ENCODE data around the gene CEMIP. TPM values are rescaled to one million over a fixed set of nuclear protein-coding genes. Genes with fewer than 3 reads are reported as not detected.

Gene CEMIP
- total and polyA plus RNA-seq, 2 experiments from 2014 or later, result 0.27 to 2.1 TPM

DNA sequence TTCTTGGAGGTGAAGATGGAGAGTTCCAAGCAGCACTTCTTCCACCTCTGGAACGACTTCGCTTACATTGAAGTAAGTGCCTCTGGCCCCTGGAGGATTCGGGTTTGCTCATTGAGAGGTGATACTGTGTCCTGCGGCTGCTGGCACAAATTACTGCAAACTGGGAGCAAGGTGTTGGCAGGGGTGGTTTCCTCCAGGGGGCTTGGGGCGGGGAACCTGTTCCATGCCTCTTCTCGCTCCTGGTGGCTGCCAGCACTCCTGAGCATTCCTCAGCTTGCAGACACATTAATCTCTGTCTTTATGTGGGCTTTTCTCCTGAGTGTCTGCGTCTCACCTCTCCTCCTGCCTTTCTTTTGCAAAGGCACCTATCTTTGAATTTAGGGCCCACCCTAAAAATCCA, 163.1 kb downstream of the CEMIP start:
- H3K9me3 Mint-ChIP-seq, result no peaks in the 10 kb centered on the region
- Histone ChIP-seq H3K4me2 (no peak overlapping the region), H3K27me3 (ENCODE audit: insufficient read depth) (no peaks in the 10 kb centered on the region), H3K9me2 (ENCODE audit: insufficient read depth) (no peaks in the 10 kb centered on the region), H3F3A (replicated peaks; ENCODE audit: low read depth) (no peaks in the 10 kb centered on the region), H3K4me3 (no peak overlapping the region), H3K79me2 (replicated peaks; ENCODE audit: insufficient read depth) (no peaks in the 10 kb centered on the region), H3K36me3 (ENCODE audit: insufficient read depth) (no peaks in the 10 kb centered on the region; the same call in 1 of the 2 replicates), H3K27ac (ENCODE audit: low read depth) (no peak overlapping the region), H4K20me1 (replicated peaks; ENCODE audit: insufficient read depth) (no peaks in the 10 kb centered on the region; the same call in 1 of the 2 replicates), H2AFZ (no peak overlapping the region), H3K4me1 (ENCODE audit: insufficient read depth) (no peaks in the 10 kb centered on the region)
- H3K4me1 Mint-ChIP-seq, result 0 out of 3 replicates have a peak, but pooled peaks cover 1% of the 10 kb centered on the region
- ATAC-seq (no peak), DNase-seq (ENCODE audit: low spot score) (no peak)
- H3K27me3 Mint-ChIP-seq (ENCODE audit: insufficient read depth, low read depth, poor library complexity), result peaks cover 8% of the 10 kb centered on the region
- peaks cover 8% of the 10 kb centered on the region for H3K36me3 Mint-ChIP-seq (ENCODE audit: low read depth)
- H3K27ac Mint-ChIP-seq, result no peak overlapping the region
- TF ChIP-seq NANOG (IDR thresholded peaks at IDR 0.05; ENCODE audit: borderline replicate concordance), result no peak
- TF ChIP-seq, protein P1, sequence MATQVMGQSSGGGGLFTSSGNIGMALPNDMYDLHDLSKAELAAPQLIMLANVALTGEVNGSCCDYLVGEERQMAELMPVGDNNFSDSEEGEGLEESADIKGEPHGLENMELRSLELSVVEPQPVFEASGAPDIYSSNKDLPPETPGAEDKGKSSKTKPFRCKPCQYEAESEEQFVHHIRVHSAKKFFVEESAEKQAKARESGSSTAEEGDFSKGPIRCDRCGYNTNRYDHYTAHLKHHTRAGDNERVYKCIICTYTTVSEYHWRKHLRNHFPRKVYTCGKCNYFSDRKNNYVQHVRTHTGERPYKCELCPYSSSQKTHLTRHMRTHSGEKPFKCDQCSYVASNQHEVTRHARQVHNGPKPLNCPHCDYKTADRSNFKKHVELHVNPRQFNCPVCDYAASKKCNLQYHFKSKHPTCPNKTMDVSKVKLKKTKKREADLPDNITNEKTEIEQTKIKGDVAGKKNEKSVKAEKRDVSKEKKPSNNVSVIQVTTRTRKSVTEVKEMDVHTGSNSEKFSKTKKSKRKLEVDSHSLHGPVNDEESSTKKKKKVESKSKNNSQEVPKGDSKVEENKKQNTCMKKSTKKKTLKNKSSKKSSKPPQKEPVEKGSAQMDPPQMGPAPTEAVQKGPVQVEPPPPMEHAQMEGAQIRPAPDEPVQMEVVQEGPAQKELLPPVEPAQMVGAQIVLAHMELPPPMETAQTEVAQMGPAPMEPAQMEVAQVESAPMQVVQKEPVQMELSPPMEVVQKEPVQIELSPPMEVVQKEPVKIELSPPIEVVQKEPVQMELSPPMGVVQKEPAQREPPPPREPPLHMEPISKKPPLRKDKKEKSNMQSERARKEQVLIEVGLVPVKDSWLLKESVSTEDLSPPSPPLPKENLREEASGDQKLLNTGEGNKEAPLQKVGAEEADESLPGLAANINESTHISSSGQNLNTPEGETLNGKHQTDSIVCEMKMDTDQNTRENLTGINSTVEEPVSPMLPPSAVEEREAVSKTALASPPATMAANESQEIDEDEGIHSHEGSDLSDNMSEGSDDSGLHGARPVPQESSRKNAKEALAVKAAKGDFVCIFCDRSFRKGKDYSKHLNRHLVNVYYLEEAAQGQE (IDR thresholded peaks at IDR 0.05; ENCODE audit: unreplicated experiment), result no peak
- TF ChIP-seq STAT1 (IDR thresholded peaks at IDR 0.05; ENCODE audit: unreplicated experiment), result no peak
- TF ChIP-seq POLR2AphosphoS5 (IDR thresholded peaks at IDR 0.05; ENCODE audit: low read depth), result no peak
- TF ChIP-seq ZNF114 (CRISPR knock-in tag; IDR thresholded peaks at IDR 0.05), result no peak
- TF ChIP-seq, protein P2, sequence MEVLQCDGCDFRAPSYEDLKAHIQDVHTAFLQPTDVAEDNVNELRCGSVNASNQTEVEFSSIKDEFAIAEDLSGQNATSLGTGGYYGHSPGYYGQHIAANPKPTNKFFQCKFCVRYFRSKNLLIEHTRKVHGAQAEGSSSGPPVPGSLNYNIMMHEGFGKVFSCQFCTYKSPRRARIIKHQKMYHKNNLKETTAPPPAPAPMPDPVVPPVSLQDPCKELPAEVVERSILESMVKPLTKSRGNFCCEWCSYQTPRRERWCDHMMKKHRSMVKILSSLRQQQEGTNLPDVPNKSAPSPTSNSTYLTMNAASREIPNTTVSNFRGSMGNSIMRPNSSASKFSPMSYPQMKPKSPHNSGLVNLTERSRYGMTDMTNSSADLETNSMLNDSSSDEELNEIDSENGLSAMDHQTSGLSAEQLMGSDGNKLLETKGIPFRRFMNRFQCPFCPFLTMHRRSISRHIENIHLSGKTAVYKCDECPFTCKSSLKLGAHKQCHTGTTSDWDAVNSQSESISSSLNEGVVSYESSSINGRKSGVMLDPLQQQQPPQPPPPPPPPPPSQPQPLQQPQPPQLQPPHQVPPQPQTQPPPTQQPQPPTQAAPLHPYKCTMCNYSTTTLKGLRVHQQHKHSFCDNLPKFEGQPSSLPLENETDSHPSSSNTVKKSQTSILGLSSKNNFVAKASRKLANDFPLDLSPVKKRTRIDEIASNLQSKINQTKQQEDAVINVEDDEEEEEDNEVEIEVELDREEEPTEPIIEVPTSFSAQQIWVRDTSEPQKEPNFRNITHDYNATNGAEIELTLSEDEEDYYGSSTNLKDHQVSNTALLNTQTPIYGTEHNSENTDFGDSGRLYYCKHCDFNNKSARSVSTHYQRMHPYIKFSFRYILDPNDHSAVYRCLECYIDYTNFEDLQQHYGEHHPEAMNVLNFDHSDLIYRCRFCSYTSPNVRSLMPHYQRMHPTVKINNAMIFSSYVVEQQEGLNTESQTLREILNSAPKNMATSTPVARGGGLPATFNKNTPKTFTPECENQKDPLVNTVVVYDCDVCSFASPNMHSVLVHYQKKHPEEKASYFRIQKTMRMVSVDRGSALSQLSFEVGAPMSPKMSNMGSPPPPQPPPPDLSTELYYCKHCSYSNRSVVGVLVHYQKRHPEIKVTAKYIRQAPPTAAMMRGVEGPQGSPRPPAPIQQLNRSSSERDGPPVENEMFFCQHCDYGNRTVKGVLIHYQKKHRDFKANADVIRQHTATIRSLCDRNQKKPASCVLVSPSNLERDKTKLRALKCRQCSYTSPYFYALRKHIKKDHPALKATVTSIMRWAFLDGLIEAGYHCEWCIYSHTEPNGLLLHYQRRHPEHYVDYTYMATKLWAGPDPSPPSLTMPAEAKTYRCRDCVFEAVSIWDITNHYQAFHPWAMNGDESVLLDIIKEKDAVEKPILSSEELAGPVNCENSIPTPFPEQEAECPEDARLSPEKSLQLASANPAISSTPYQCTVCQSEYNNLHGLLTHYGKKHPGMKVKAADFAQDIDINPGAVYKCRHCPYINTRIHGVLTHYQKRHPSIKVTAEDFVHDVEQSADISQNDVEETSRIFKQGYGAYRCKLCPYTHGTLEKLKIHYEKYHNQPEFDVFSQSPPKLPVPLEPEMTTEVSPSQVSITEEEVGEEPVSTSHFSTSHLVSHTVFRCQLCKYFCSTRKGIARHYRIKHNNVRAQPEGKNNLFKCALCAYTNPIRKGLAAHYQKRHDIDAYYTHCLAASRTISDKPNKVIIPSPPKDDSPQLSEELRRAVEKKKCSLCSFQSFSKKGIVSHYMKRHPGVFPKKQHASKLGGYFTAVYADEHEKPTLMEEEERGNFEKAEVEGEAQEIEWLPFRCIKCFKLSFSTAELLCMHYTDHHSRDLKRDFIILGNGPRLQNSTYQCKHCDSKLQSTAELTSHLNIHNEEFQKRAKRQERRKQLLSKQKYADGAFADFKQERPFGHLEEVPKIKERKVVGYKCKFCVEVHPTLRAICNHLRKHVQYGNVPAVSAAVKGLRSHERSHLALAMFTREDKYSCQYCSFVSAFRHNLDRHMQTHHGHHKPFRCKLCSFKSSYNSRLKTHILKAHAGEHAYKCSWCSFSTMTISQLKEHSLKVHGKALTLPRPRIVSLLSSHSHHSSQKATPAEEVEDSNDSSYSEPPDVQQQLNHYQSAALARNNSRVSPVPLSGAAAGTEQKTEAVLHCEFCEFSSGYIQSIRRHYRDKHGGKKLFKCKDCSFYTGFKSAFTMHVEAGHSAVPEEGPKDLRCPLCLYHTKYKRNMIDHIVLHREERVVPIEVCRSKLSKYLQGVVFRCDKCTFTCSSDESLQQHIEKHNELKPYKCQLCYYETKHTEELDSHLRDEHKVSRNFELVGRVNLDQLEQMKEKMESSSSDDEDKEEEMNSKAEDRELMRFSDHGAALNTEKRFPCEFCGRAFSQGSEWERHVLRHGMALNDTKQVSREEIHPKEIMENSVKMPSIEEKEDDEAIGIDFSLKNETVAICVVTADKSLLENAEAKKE (CRISPR knock-in tag; IDR thresholded peaks at IDR 0.05), result no peak
- TF ChIP-seq, protein P3, sequence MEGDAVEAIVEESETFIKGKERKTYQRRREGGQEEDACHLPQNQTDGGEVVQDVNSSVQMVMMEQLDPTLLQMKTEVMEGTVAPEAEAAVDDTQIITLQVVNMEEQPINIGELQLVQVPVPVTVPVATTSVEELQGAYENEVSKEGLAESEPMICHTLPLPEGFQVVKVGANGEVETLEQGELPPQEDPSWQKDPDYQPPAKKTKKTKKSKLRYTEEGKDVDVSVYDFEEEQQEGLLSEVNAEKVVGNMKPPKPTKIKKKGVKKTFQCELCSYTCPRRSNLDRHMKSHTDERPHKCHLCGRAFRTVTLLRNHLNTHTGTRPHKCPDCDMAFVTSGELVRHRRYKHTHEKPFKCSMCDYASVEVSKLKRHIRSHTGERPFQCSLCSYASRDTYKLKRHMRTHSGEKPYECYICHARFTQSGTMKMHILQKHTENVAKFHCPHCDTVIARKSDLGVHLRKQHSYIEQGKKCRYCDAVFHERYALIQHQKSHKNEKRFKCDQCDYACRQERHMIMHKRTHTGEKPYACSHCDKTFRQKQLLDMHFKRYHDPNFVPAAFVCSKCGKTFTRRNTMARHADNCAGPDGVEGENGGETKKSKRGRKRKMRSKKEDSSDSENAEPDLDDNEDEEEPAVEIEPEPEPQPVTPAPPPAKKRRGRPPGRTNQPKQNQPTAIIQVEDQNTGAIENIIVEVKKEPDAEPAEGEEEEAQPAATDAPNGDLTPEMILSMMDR (conservative IDR thresholded peaks at IDR 0.05; ENCODE audit: low read depth in 2 of 2), result no peak
- TF ChIP-seq EZH2phosphoT487 (IDR thresholded peaks at IDR 0.05; ENCODE audit: unreplicated experiment), result no peak
- no peak for TF ChIP-seq JUNB (IDR thresholded peaks at IDR 0.05; ENCODE audit: unreplicated experiment)
- TF ChIP-seq, protein P4, sequence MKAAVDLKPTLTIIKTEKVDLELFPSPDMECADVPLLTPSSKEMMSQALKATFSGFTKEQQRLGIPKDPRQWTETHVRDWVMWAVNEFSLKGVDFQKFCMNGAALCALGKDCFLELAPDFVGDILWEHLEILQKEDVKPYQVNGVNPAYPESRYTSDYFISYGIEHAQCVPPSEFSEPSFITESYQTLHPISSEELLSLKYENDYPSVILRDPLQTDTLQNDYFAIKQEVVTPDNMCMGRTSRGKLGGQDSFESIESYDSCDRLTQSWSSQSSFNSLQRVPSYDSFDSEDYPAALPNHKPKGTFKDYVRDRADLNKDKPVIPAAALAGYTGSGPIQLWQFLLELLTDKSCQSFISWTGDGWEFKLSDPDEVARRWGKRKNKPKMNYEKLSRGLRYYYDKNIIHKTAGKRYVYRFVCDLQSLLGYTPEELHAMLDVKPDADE (IDR thresholded peaks at IDR 0.05), result no peak
- TF ChIP-seq CREB1 (CRISPR knock-in tag; IDR thresholded peaks at IDR 0.05; ENCODE audit: low read depth), result no peak
- no peak for TF ChIP-seq ZNF331 (CRISPR knock-in tag; IDR thresholded peaks at IDR 0.05; ENCODE audit: low read depth)
- no peak for TF ChIP-seq EZH2 (IDR thresholded peaks at IDR 0.05; ENCODE audit: low read depth, unreplicated experiment)
- no peak overlapping the region for H3K4me3 Mint-ChIP-seq
